ENCODE results near the gene PTTG1IP.

The PTTG1IP gene

DNA sequence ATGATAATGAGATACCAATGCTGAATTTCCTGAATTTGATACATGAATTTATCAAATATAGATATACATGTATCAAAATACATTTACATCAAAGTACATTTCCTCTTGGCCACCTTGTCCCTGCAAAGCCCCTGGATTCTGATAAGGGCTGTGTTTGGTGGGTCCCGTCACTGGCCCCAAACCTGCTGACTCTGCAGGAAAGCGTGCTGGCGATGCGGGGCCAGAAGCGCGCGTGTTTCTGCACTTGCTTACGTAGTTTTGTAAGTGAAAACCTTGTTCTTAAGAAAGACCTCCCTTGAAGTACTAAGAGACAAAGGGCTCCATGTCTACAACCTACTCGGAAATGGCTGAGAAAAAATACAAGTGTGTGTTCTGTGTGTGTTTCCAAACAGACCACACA lies 36.2 kb upstream of the PTTG1IP start:
- no peak for DNase-seq (ENCODE audit: low read depth)

DNA sequence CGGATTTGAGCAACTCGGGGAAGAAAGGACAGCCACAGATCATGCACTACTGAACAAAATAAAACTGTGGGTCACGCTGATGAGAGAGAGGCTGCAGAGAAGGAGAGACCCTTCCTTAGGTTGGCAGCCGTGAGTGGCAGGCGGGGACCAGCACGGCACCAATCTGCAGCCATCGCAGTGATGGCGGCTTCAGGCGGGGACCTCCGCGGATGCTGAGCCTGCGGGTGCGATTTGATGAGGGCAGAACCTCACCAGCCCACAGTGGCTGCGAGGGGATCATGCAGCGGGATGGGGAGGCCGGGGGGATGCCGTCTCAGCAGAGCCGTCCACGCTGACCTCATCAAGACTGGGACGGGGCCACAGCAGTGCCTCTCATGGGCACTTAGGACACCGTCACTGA lies 35.4 kb upstream of the PTTG1IP start:
- DNase-seq (ENCODE audit: low read depth) = no peak

DNA sequence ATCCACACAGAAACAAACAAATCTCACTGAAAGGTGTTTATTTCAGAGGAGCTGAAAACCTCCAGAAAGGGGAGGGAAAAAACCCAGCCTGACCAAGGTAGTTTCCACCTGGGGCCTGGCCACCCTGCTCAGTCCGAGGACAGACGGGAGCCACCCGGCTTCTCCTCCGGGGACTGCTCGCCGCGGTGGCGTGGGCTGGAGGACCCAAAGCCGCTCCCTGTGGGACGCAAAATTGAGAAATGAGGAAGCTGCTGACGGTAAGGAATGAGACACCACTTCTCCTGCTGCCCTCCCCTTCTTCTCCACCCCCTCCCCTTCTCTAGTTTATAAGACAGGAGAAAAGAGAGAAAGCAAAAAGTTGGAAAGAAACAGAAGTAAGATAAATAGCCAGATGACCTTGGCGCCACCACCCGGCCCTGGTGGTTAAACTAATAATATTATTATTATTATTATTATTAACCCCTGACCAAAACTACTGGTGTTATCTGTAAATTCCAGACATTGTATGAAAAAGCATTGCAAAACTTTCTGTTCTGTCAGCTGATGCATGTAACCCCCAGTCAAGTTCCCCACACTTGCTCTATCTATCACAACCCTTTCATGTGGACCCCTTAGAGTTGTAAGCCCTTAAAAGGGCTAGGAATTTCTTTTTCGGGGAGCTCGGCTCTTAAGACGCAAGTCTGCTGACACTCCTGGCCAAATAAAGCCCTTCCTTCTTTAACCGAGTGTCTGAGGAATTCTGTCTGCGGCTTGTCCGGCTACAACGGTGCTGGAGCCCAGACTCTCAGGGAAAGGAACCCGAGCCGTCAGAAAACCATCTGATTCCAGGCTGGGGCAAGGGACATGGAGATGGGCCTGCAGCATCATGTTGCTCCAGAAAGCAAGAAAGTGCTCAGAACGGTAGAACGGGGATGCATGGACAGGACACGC lies 34.7 kb upstream of the PTTG1IP start:
- DNase-seq (ENCODE audit: low read depth) = no peak

DNA sequence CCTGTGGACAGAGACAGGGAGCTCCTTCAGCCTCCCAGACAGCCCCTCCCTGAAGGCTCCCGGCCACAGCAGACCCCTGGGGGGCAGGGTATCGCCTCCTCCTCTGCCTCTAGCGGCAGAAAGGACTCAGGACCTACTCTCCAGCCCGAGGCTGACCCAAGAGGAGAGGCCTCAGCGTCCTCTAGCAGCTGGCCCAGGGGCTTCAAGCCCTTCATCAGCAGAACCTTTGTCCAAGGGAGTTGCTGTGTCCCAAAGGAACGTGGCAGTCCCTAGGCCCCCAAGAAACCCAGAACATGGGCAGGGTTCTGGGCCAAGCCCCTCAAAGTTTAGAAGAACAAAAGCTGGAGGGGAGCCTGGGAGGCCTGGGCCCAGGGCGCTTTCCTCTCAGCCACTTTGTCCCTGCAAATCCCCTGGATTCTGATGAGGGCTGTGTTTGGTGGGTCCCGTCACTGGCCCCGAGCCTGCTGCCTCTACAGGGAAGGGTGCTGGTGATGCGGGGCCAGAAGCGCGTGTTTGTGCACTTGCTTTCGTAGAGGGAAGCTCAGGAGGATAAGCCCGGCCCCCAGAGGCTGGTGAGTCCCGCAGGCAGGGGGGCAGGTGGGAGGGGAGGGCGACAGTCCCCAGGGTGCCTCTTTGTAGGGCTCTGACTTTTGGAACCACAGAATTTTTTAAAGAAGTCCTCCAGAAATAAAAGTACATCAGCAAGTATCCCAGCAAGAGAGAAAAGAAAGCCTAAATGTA lies 33.9 kb upstream of the PTTG1IP start:
- no peak for DNase-seq (ENCODE audit: low read depth)

DNA sequence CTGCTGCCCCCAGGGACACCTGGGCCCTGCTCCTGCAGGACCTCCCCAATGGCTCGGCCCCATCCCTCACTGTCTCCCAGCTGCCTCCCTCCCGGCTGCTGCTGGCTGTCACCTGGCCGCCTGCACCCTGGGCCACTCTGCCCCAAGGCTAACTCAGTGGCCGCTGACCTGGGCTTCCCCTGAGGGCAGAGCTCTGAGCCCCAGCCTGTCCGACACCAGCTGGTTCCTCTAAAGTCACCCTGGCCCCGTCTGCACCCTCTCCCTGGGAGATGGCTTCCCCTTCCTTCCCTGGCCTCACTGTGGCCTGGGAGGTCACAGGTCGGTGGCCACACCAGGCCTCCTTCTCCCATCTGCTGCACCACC lies 32.2 kb upstream of the PTTG1IP start:
- DNase-seq (ENCODE audit: low read depth) = no peak

DNA sequence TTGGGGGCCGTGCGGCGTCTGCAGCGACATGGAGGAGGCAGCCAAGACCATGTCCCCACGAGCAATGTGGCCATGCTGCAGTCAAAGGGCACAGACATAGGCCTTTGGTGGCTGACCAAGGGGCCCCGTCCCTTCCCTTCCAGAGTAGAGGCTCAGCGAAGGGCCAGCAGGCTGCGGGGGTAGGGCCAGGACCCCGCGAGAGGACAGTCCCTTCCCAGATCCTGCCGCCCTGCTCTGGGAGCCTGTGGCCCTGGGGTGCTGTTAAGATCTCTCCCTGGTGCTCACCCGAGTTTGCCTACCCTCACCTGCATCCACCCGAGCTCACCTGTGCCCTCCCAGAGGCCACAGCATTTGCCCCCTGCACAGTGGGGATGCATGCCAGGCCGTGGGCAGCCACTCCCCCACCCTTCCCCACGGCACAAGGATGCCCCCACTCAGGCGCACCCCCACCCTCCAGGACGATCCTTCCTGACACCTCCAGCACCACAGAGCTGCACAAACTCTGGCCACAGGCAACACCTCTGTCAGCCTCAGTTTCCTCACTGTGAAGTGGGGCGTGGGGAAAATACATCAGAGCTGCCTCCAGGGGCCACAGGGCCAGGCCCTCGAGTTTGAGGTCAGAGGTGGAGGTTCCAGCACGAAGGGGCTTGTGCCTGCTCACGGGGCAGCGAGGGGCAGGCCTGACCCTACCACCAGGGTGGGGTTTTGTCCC lies 31.7 kb upstream of the PTTG1IP start:
- DNase-seq (ENCODE audit: low read depth) = no peak

DNA sequence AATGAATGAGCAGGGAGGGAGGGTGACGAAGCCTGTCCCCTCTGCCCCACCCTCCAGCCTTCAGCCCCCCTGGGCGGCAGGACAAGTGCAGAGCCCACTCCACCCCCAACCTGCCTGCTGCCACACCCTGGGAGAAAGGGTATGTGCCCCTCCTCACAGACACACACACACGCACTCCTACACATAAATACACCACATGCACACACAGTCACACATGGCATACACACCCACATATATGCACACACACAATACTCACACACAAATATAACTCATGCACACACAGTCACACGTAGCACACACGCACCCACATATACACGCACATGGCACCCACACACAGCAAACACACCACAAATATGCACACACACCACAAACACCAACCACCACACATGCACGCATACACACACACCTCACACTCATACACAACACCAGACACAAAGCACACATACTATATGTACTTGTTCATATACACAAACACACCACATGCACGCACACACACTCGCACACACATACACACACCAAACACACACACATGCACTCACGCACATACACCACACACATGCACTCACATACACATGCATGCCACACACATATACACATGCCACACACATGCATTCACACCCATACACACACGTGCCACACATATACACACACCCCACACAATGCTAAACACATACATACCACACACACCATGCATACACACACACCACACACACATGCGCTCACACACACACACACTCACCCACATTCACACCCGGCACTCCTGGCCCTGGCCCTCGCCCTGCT lies 30.8 kb upstream of the PTTG1IP start:
- DNase-seq (ENCODE audit: low read depth) = no peak

DNA sequence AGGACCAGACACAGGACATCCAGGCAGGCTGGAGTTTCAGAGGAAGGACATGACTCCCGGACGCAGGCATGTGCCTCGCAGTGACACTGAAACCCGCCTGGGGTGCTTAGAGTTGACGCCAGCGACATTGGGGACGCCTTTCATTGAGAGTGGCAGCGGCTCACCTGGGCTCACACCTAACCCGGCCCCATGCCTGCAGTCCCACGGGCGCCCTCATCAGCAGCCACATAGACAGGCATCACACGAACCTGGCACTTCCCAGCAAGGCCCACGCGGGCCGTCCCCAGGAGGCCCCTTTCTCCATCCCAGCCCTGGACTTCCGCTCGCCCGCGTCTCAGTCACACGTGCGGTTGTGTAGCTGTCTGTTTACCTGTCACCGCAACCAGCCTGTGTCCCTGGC lies 30.2 kb upstream of the PTTG1IP start:
- DNase-seq (ENCODE audit: low read depth) = no peak

DNA sequence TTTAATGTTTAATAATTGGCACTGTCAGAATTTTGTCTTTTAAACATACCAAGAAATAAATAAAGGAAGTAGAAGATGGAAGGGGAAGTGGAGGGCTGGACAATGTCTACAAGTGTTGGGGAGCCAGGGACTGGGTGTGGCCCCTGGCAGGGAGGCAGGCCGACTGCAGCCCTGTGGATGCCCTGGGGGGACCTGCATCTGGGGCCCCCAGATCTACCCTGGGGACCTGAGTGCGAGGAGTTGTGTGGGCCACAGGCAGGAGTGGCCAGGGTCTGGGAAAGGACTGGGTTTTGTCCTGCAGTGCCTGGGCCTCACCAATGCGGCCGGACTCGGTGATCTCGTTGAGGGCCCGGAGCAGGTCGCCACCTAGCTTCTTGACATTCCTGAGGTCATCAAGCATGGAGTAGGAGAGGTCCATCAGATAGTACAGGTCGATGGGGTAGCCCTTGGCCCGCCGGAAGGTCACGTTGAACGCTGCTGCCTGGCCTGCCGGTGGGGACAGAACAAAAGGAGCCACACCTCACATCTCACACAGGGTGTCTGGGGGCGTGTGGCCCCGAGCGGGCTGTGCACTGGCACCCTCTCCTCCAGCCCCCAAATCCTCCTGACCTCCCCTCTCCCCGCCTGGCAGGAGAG lies 29.7 kb upstream of the PTTG1IP start:
- no peak for DNase-seq (ENCODE audit: low read depth)

DNA sequence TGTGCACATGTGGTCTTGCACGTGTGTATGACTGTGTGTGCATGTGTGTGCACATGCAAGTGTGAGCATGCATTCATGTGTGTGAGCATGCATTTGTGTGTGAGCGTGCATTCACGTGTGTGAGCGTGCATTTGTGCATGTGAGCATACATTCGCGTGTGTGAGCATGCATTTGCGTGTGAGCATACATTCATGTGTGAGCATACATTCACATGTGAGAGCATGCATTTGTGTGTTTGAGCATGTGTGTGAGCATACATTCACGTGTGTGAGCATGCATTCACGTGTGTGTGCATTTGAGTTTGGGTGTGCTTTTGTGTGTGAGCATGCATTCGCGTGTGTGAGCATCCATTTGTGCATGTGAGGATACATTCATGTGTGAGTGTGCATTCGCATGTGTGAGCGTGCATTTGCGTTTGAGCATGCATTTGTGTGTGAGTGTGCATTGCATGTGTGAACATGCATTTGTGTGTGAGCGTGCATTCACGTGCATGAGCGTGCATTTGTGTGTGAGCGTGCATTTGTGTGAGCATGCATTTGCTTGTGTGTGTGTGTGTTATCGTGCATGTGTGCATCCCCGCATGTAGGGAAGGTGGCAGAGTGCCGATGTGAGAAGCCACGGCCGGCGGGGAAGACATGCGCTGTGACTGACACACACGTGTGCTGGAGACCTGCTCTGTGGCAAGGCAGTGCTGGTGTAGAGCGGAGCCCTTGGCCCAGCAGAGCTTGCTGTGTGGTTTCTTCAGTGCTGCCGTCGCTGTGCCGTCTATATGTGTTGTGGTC lies 29.0 kb upstream of the PTTG1IP start:
- DNase-seq (ENCODE audit: low read depth) = no peak

DNA sequence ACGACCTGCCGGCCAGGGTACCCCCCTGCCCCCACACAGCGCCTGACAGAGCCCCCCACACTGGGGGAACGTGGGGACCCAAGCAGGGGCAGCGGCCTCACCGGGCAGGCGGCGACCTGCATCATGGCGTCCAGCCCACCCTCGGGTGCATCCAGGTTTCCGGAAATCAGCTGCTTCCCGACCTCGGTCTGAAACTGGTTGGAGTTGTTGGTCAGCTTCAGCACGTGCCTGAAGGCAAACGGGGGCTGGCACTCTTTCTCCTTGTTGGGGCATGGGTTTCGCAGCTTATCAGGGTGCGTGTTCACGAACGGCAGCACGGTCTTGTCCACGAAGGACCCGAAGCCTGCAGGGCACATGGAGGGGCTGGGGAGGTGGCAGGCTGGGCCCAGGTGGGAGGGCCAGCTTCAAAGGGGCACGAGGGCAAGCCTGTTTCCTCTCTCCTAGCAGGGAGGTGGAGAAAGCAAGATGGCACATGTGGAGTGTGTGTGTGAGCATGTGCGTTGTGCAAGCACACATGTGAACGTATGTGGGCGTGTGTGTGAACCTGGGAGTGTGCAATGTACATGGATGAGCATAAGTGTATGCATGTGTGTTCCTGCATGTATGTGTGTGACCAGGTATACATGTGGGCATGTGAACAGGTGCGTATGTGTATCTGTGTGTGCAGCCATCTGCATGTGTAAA lies 28.0 kb upstream of the PTTG1IP start:
- no peak for DNase-seq (ENCODE audit: low read depth)

DNA sequence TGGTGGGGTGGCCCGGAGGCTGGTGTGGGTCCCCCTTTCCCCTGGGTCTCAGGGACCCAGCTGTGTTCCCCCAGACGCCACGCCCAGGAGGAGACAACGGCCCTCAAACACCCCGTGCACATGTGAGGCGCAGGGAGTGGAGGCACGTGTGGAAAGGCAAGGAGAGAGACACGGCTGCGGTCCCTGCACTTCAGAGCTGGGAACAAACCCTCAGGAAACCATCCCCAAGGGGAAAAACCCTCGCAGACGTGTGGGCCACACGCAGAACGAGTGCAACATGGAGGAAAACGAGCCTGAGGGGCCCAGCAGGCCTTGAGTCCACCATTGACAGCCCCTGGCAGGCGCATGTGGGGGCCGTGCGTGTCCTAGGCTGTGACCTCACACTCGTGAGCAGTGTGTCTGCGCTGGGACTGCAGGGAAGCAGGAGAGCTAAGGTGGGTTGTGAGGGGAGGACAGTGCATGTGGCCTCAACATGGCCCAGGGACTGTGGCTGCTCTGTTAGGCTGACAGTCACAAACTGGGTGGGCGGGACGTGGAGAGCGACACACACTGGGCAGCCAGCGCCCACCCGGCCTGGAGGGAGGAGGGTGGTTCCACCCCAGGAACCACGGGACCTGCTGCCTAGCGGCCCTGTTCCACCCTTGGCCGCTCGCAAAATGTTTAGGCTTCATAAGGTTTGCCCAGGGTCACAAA lies 27.2 kb upstream of the PTTG1IP start:
- DNase-seq (ENCODE audit: low read depth) = no peak

DNA sequence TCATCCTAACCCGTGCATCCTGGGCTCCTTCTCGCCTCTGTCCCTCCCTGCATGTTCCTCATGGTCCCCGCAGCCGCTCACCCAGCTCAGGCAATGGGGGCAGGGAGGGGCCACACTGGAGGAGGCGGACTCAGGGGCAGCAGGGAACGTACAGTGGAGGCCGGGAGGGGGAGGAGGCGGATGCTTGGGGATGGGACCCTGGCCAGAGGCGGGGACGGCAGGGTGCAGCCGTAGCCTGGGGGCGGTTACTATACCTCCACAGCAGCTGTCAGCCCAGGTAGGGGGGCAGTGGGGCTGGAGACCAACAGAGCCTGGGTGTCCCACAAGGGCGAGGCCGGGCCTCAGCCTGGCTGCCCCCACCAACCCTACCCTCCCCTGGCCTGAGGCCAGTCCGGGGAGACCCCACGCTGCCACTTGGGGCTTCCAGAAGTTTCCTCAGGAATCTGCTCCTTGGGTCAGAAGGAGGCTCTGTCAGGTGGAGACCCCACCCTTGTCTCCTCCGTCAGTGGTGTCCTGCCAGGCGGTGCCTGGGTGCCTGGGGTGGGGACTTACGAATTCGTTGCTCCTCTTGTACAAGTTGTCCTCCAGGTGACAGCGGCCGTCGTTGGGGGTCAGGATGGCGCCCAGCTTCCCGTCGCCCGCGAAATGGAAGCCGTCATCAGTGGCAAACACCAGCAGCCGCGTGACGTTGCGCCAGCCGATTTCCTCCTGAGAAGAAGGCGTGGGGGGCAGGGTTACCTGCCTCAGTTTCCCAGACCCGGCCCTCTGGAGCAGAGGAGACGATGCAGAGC lies 26.5 kb upstream of the PTTG1IP start:
- DNase-seq (ENCODE audit: low read depth) = no peak

DNA sequence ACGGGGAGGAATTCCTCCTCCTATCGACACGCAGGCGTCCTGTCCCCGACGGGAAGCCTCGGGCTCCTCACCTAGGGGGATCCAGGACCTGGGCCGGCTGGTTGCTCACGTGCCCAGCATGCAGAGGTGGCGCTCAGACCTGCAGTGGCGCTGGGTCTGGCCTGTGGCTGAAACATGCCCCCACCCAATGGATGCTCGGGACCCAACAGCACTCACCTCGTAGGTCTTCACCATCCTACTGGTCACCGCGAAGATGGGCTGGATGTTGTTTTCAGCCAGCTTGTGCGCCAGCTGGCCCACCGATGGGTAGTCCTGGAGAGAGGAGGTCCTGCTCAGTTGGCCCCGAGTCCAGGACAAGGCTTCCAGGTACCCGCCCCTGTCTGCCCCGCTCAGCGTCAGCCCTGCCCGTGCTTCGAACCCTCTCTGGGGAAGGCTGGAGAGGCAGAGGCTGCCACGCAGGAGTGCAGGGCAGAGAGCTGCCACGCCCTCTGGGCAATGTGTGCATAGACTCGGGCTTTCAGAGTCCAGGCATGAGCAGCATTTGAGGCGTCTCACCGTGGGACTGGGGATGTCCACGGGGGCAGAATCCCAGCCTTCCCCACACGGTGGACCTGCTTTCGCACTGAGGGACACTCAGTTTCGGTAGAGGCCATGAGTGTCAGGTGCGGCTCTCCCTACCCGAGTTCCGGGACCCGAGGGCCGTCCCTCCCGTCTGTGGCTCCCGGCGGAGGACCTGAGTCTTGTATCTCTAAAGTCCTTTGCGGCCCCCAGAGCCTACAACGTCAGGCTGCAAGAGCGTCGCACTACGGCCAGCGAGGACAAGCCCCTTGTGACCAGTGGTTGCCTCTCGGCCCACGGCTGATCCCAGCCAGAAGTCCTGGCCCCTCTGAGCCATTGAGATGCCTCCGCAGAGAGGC lies 25.6 kb upstream of the PTTG1IP start:
- no peak for DNase-seq (ENCODE audit: low read depth)

DNA sequence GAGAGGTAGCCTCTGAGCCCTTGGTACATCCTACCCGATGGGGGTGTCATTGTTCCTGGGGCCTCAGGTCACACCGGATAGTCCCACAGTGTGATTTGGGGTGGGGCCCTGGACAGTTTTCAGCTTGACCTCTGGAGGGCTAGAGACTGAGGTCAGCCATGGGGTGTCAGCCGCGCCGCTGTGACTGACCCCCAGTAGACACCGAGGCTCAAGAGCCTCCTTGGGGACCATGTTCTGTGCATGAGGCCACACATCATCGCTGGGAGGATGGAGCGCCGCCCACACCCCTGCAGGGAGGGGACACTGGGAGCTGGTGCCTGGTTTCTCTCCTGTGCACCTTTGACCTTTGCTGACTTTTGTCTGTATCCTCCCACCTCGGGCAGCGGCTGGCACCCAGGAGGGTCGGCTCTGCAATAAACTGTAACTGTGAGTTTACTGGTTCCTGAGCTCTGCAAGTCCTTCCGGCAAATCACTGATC lies 24.6 kb upstream of the PTTG1IP start:
- DNase-seq (ENCODE audit: low read depth) = no peak

DNA sequence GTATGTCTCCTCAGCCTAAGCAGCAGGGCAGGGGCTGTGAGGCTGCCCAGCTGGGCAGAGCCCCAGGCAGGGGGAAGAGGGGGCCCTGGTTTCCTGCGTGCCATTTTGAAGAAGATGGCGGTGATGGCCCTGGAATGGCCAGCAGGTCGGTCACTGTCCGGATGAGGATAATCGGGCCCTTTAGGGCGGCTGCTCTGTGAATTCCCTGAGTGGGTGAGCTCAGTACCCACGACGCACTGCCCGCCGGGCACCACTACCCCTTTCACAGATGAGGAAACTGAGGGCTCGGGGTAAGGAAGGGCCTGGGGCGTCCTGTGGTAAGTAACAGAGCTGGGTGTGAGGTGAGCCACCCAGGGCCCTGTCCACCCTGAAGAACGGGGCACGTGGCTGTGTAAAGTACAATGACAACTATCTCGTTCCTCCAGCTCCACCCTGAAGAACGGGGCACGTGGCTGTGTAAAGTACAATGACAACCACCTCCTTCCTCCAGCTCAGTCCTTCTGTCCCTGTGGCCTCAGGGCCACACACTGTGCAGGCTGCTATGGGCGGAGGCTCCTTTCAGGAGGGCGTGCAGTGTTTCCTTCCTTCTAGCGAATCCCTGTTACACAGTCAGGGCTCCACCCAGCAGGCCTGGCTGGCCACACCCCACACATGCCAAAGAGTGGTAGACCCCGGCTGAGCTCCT lies 24.0 kb upstream of the PTTG1IP start:
- no peak for DNase-seq (ENCODE audit: low read depth)

Measured in stimulated activated CD4-positive, alpha-beta T cell treated with anti-CD3 and anti-CD28 coated beads, Interleukin-2, amount 100 ng/mL, for 4 hours (primary cell).